ENCODE results near the gene RGS7BP. TPM values are rescaled to one million over a fixed set of nuclear protein-coding genes. Genes with fewer than 3 reads are reported as not detected.

RGS7BP gene
- total RNA-seq, 1 experiment from 2014 or later = 0.33 TPM

DNA sequence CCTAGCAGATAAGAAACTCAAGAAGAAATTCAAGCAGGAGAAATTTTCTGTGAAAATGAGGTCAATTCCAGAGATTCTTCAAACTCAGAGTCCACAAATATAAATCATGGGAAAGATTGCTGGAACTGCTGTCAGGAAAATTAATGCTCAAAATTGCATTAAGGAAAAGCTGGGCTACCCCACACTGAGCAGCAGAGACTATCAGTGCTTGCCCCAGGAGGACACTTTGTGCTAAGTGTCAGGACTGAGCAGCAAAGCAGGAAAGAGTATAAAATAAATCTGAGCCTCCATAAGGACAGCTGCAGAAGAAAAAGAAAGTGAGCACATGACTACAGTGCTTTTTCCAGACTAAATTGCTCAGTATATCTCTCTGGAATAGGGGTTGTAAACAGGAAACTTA is 81.6 kb downstream of the RGS7BP start:
- H2BK12ac ChIP-seq (ENCODE audit: insufficient read length, low read depth, low read length) = no peak overlapping the region
- no peaks in the 10 kb centered on the region for H3K4me1 ChIP-seq (ENCODE audit: insufficient read depth, low read length)
- DNase-seq = no peak
- no peaks in the 10 kb centered on the region for H4K20me1 ChIP-seq (ENCODE audit: control insufficient read depth, insufficient read depth, insufficient read length)
- Mint-ChIP-seq H3K27ac (no peak overlapping the region; a peak in 1 of 7 replicates), H3K27me3 (ENCODE audit: low read depth) (peaks cover 7% of the 10 kb centered on the region), H3K9me3 (no peaks in the 10 kb centered on the region), H3K36me3 (ENCODE audit: insufficient read depth in 1 of 3, low read depth in 3 of 3) (no peaks in the 10 kb centered on the region; a peak in 1 of 7 replicates), H3K4me1 (no peaks in the 10 kb centered on the region), H3K4me3 (no peak overlapping the region)
- no peak overlapping the region for H3K14ac ChIP-seq (ENCODE audit: insufficient read depth, low read length)
- no peak for TF ChIP-seq CTCF (conservative IDR thresholded peaks at IDR 0.05)
- no peak overlapping the region for H2BK15ac ChIP-seq (ENCODE audit: low read depth, low read length)
- H3K79me2 ChIP-seq (ENCODE audit: insufficient read depth, low read length) = no peaks in the 10 kb centered on the region
- H4K5ac ChIP-seq (ENCODE audit: insufficient read length, low read depth, low read length) = no peak overlapping the region
- H3K4ac ChIP-seq (ENCODE audit: low read depth, low read length) = no peak overlapping the region
- no peaks in the 10 kb centered on the region for H3K79me1 ChIP-seq (ENCODE audit: insufficient read depth, low read depth, low read length, poor library complexity, severe bottlenecking)
- no peak overlapping the region for H3K18ac ChIP-seq (ENCODE audit: insufficient read length, low read depth, low read length)
- H3T11ph ChIP-seq (ENCODE audit: low read length) = no peak overlapping the region
- no peak overlapping the region for H3K4me2 ChIP-seq (ENCODE audit: insufficient read depth, insufficient read length, low read length)
- no peak overlapping the region for H2AFZ ChIP-seq (ENCODE audit: low read length)
- H2BK20ac ChIP-seq (ENCODE audit: low read depth, low read length, poor library complexity, severe bottlenecking) = no peak overlapping the region
- no peak overlapping the region for H4K91ac ChIP-seq (ENCODE audit: insufficient read length, low read depth, low read length)
- no peak overlapping the region for H2BK5ac ChIP-seq (ENCODE audit: insufficient read length, low read length)
- no peak overlapping the region for H3K9ac ChIP-seq (ENCODE audit: extremely low read depth, insufficient read length, low read length)
- no peaks in the 10 kb centered on the region for H3K23me2 ChIP-seq (ENCODE audit: insufficient read length, low read depth, low read length, poor library complexity, severe bottlenecking)
- H3K27me3 ChIP-seq (ENCODE audit: insufficient read depth, low read length) = no peaks in the 10 kb centered on the region
- H3K9me3 ChIP-seq (ENCODE audit: control insufficient read depth, low read depth, low read length) = no peaks in the 10 kb centered on the region
- no peak overlapping the region for H2AK5ac ChIP-seq (ENCODE audit: insufficient read length, low read length)
- H4K8ac ChIP-seq (replicated peaks; ENCODE audit: insufficient read length, low read depth, low read length) = no peak overlapping the region
- no peak overlapping the region for H3K56ac ChIP-seq (ENCODE audit: insufficient read length, low read depth, low read length)
- no peak overlapping the region for H3K23ac ChIP-seq (ENCODE audit: insufficient read length, low read depth, low read length)
- H2BK120ac ChIP-seq (ENCODE audit: low read depth, low read length, poor library complexity, severe bottlenecking) = no peak overlapping the region
- no peak overlapping the region for H3K27ac ChIP-seq (ENCODE audit: insufficient read length, low read depth, low read length)

All from H9 (cell line).